Panc1 (cell line): ENCODE data around the gene CLDN9. TPM values are rescaled to one million over a fixed set of nuclear protein-coding genes. Genes with fewer than 3 reads are reported as not detected.

Experiments
- ATAC-seq: fragments of 200-7000 bp; cut with Tn5 transposase; 2 replicates; pipeline ENCODE4 v1.9.1; 2020; ENCODE audit warnings: mild to moderate bottlenecking, moderate library complexity
- BruUV-seq: library from RNA; stranded (reverse); fragments of 400-500 nt; replicated peaks from 2 replicates; lab custom pipeline; 2021; lab: Mats Ljungman, UMichigan
- CTCF ChIA-PET: fragments of 300-600 bp; sonication (Branson Sonifier 250); formaldehyde crosslinking; loops from one replicate; lab custom pipeline; 2022; ENCODE audit warnings: antibody characterized with exemption; lab: Charles Lee
- POLR2A ChIA-PET: fragments of 300-600 bp; sonication (Branson Sonifier 250); formaldehyde crosslinking; loops from one replicate; lab custom pipeline; 2022; ENCODE audit warnings: antibody characterized with exemption; lab: Charles Lee
- DNase-seq: peaks from one replicate; pipeline ENCODE4 v3.0.0-alpha.2; 2010; ENCODE audit warnings: low read depth, low spot score
- H3K27ac ChIP-seq: 2 replicates; pipeline ENCODE4 v1.5.1; 2011; ENCODE audit warnings: mild to moderate bottlenecking, low read length, inconsistent platforms
- H3K27me3 ChIP-seq: fragments of 200-500 bp; sonication (Bioruptor generic); 2 replicates; pipeline ENCODE4 v1.6.0; 2014; ENCODE audit warnings: low read length, inconsistent platforms; ENCODE audit not compliant: control insufficient read depth, insufficient read depth
- H3K36me3 ChIP-seq: fragments of 200-500 bp; sonication (Bioruptor generic); 2 replicates; pipeline ENCODE4 v1.5.1; 2014; ENCODE audit warnings: inconsistent platforms, mild to moderate bottlenecking, low read length, moderate library complexity; ENCODE audit not compliant: control insufficient read depth, insufficient read depth
- H3K4me1 ChIP-seq: 2 replicates; pipeline ENCODE4 v1.5.1; 2011; ENCODE audit warnings: inconsistent platforms, mild to moderate bottlenecking, low read length, moderate library complexity; ENCODE audit not compliant: control insufficient read depth, insufficient read depth
- H3K4me3 ChIP-seq, 2 experiments: 2 replicates each; pipeline ENCODE4 v1.5.1; 2011 to 2012; ENCODE audit warnings: low read depth in 2 of 2, low read length in 2 of 2, mild to moderate bottlenecking in 2 of 2, inconsistent platforms in 1 of 2, moderate library complexity in 1 of 2
- H3K9me3 ChIP-seq: fragments of 200-500 bp; sonication (Bioruptor generic); 2 replicates; pipeline ENCODE4 v1.5.1; 2014; ENCODE audit warnings: low read depth, mild to moderate bottlenecking, inconsistent platforms, low read length, moderate library complexity; ENCODE audit not compliant: control insufficient read depth, insufficient read depth
- POLR2AphosphoS5 ChIP-seq: IDR thresholded peaks from 2 replicates; pipeline ENCODE4 v1.6.1; 2012; ENCODE audit warnings: mild to moderate bottlenecking, low read depth, low read length, moderate library complexity
- SIN3A ChIP-seq: IDR thresholded peaks from 2 replicates; pipeline ENCODE4 v1.6.1; 2012; ENCODE audit warnings: low read depth, mild to moderate bottlenecking, low read length, moderate library complexity, borderline replicate concordance; ENCODE audit not compliant: insufficient read depth
- TCF7L2 ChIP-seq: IDR thresholded peaks from 2 replicates; pipeline ENCODE4 v1.6.1; 2011; ENCODE audit warnings: mild to moderate bottlenecking, low read depth, low read length, inconsistent platforms
- in situ Hi-C: cut with HindIII; loops from 2 replicates; pipeline ENCODE4 v1.10.0; 2016; ENCODE audit warnings: low sequenced_read_pairs, low pct_unique_long_range_greater_than_20kb
- intact Hi-C: fragments of 100-400 bp; cut with micrococcal nuclease; formaldehyde crosslinking; loops from one replicate; pipeline ENCODE4 v1.10.0; 2022; ENCODE audit not compliant: unreplicated experiment
- total RNA-seq: library from RNA; stranded (reverse); gene quantifications from one replicate; pipeline ENCODE4 v1.2.1, GENCODE V29; 2021; ENCODE audit not compliant: unreplicated experiment
- TF ChIP-seq, protein P1 (sequence below): fragments of 450-650 bp; IDR thresholded peaks from 2 replicates; pipeline ENCODE4 v1.5.1; 2017; ENCODE audit warnings: mild to moderate bottlenecking
- TF ChIP-seq, protein P2 (sequence below), 2 experiments: IDR thresholded peaks; 2 replicates each; pipeline ENCODE4 v1.6.1; 2011 to 2012; ENCODE audit warnings: low read depth in 2 of 2, control low read depth in 1 of 2, low read length in 1 of 2, mild to moderate bottlenecking in 1 of 2, moderate library complexity in 1 of 2; ENCODE audit not compliant: insufficient read depth in 1 of 2

CLDN9 gene
- total RNA-seq, 1 experiment from 2014 or later = 1.6 TPM

DNA sequence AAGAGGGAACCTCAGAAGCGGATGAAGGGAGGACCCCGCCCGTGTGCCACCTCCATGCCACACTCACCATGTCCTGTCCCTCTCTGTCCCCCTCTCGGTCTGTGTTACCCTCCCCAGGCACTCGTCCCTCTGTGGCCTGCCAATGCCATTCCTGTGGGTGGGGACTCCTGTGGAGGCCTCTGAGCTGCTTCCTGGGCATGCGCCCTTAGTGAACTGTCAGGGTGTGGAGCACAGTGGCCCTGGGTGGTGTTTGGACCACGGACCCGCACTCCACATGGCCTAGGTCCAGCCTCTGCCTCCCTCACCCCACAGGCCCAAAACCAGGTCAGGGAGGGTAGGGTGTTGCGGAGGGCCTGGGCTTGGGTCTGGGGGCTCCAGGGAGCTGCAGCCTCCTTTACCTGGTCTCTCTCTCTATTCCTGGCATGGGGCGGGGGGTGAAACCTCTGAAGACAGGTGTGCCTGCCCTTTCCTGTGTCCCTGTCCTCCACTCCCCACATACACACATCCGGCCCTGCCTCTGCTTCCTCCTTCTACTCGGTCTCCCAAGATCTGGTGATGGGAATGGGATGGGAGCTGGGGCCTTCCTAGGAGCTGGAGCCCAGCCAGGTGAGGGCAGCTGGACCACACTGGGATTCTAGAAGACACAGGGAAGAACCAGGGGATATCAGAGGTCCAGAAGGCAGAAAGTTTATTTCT is 21.0 kb upstream of the CLDN9 start:
- Histone ChIP-seq H3K4me3 (no peak overlapping the region), H3K4me1 (no peaks in the 10 kb centered on the region), H3K27ac (no peak overlapping the region), H3K27me3 (no peaks in the 10 kb centered on the region), H3K9me3 (no peaks in the 10 kb centered on the region), H3K36me3 (no peaks in the 10 kb centered on the region)
- POLR2A ChIA-PET = interaction anchor here (0.6 kb wide), 1 partner anchor 32 kb away, joined by 3 read pairs; the partner anchor contains the start of gene HCFC1R1
- DNase-seq (no peak), ATAC-seq (no peak)
- BruUV-seq = no TSS peak
- in situ Hi-C loops (no loop called here), intact Hi-C loops (no loop called here)
- CTCF ChIA-PET = no interaction called here
- TF ChIP-seq, protein P1, sequence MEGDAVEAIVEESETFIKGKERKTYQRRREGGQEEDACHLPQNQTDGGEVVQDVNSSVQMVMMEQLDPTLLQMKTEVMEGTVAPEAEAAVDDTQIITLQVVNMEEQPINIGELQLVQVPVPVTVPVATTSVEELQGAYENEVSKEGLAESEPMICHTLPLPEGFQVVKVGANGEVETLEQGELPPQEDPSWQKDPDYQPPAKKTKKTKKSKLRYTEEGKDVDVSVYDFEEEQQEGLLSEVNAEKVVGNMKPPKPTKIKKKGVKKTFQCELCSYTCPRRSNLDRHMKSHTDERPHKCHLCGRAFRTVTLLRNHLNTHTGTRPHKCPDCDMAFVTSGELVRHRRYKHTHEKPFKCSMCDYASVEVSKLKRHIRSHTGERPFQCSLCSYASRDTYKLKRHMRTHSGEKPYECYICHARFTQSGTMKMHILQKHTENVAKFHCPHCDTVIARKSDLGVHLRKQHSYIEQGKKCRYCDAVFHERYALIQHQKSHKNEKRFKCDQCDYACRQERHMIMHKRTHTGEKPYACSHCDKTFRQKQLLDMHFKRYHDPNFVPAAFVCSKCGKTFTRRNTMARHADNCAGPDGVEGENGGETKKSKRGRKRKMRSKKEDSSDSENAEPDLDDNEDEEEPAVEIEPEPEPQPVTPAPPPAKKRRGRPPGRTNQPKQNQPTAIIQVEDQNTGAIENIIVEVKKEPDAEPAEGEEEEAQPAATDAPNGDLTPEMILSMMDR = no peak
- TF ChIP-seq SIN3A (no peak), TCF7L2 (no peak), POLR2AphosphoS5 (no peak)
- TF ChIP-seq, protein P2, sequence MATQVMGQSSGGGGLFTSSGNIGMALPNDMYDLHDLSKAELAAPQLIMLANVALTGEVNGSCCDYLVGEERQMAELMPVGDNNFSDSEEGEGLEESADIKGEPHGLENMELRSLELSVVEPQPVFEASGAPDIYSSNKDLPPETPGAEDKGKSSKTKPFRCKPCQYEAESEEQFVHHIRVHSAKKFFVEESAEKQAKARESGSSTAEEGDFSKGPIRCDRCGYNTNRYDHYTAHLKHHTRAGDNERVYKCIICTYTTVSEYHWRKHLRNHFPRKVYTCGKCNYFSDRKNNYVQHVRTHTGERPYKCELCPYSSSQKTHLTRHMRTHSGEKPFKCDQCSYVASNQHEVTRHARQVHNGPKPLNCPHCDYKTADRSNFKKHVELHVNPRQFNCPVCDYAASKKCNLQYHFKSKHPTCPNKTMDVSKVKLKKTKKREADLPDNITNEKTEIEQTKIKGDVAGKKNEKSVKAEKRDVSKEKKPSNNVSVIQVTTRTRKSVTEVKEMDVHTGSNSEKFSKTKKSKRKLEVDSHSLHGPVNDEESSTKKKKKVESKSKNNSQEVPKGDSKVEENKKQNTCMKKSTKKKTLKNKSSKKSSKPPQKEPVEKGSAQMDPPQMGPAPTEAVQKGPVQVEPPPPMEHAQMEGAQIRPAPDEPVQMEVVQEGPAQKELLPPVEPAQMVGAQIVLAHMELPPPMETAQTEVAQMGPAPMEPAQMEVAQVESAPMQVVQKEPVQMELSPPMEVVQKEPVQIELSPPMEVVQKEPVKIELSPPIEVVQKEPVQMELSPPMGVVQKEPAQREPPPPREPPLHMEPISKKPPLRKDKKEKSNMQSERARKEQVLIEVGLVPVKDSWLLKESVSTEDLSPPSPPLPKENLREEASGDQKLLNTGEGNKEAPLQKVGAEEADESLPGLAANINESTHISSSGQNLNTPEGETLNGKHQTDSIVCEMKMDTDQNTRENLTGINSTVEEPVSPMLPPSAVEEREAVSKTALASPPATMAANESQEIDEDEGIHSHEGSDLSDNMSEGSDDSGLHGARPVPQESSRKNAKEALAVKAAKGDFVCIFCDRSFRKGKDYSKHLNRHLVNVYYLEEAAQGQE (IDR thresholded peaks at IDR 0.05; ENCODE audit: insufficient read depth in 1 of 2, low read depth in 2 of 2, low read length in 1 of 2) = no peak

DNA sequence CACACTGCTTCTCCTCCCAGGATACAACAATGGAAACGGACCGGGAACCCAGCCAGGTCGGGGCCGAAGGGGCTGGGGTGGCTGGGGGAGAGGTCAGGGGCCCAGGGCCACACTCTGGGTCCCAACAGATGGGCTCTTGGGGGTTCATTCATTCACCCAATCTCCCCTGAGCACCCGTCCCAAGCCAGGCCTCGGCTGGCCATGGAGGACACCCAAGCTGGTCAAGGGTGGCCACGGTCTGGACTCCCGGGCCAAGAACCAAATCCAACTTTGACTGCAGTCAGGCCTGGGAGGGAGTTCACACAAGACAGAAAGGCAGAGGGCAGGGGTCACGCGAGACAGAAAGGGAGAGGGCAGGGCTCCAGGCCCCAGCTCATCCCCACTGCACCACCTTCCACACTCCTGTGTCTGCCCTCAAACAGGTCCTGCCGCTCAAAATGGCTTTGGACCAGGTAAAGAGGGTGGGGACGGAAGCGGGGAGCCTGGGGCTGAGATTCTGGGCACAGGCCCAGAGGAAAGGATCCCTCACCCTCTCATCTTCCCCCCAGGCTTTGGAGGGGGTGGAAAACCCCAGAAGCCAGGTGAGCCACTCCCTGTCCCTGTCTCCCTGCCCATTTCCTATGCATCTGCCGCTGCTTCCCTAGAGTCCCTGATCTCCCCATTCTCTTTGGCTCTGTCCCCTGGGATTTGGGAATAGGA is 20.2 kb upstream of the CLDN9 start:
- CTCF ChIA-PET = no interaction called here
- BruUV-seq = no TSS peak
- H3K27me3 ChIP-seq = no peaks in the 10 kb centered on the region
- no peak for ATAC-seq
- no peak overlapping the region for H3K27ac ChIP-seq
- H3K36me3 ChIP-seq = no peaks in the 10 kb centered on the region
- intact Hi-C loops = no loop called here
- H3K4me3 ChIP-seq = no peak overlapping the region
- H3K4me1 ChIP-seq = no peaks in the 10 kb centered on the region
- DNase-seq = no peak
- no peaks in the 10 kb centered on the region for H3K9me3 ChIP-seq
- no peak for TF ChIP-seq TCF7L2
- in situ Hi-C loops = no loop called here
- POLR2A ChIA-PET = no interaction called here

DNA sequence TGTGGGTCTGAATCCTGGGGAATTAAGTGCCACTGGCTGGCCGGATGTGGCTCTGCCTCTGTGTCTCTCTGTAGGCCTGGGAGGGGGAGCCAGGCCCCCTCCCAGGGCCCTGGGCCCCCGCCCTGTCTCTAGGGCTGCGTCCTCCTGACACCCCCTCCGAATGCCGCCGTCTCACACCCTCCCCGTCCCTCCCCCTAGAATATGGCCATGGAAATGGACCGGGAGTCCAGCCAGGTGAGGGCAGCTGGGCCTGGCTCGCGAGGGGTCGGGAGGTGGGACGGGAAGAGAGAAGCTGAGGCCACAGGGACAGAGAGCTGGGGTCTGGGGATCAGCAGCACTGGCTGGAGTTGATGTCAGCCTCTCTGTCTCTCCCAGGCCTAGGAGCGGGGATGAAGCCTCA is 16.4 kb upstream of the CLDN9 start:
- in situ Hi-C loops (no loop called here), intact Hi-C loops (no loop called here)
- DNase-seq (no peak), ATAC-seq (no peak)
- H3K27ac ChIP-seq = no peak overlapping the region
- BruUV-seq = no TSS peak
- H3K36me3 ChIP-seq = no peaks in the 10 kb centered on the region
- POLR2A ChIA-PET = no interaction called here
- no peak overlapping the region for H3K4me3 ChIP-seq
- no peaks in the 10 kb centered on the region for H3K9me3 ChIP-seq
- H3K27me3 ChIP-seq = no peaks in the 10 kb centered on the region
- CTCF ChIA-PET = no interaction called here
- H3K4me1 ChIP-seq = no peaks in the 10 kb centered on the region
- TF ChIP-seq, protein P2 (IDR thresholded peaks at IDR 0.05; ENCODE audit: insufficient read depth in 1 of 2, low read depth in 2 of 2, low read length in 1 of 2) = no peak
- TF ChIP-seq SIN3A = no peak
- no peak for TF ChIP-seq POLR2AphosphoS5
- TF ChIP-seq, protein P1 = no peak
